ENCODE measurements around the gene BTBD2. TPM values are rescaled to one million over a fixed set of nuclear protein-coding genes. Genes with fewer than 3 reads are reported as not detected.

Gene BTBD2
- total RNA-seq, 1 experiment from 2014 or later, result 110 TPM

DNA sequence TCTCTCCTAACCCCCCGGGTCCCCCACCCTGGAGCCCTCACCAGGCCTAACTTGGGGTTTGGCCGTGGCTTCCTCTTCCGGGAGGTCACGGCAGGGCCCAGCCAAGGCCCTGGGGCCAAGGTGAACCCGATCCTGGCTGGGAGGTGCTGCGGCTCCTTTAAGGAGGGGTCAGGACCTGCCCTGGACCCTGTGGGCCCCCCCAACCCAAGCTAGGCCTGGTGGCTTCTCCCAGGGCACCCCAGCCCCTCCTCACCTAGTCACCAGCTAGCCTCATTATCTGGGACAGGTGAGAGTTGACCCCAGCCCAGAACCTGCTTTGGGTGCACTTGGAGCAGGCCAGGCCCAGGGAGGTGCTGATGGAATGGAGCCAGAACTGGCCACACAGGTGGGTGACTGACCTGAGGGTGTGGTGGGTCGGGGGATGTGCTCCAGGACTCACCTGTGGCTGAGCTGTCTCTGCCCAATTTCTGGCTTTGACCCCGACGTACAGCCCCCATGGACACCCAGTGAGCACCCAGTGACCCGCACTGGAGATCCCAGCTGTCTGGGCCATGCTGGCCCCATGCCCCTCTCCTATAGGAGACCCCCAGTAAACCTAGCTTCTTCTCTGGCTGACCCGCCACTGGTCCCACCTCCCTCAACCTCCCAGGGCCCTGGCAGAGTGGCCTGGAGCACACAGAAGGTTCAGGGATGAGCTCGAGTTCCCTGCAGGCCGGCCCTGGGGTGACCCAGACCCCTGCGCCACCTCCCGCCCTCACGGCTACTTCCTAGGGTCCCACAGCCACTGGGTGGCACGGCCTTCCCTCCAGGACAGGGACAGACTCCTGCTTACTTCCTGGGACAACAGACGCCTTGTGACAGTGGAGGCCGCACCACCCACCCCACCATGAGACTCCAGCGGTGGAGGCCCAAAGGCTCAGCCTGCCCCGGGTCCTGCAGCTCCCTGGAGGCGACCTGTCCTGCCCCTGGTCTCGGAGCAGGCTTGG is 42.3 kb upstream of the BTBD2 start:
- no peak overlapping the region for H3K27ac ChIP-seq (ENCODE audit: insufficient read length, low read depth, low read length)
- peak overlapping the region; percentile 27 for H3K18ac ChIP-seq (ENCODE audit: insufficient read length, low read depth, low read length)

More for the DNA sequence above, 42.3 kb upstream of the BTBD2 start:
- Histone ChIP-seq H3K27me3 (ENCODE audit: insufficient read depth, low read length) (no peaks in the 10 kb centered on the region), H4K91ac (ENCODE audit: insufficient read length, low read depth, low read length) (peak overlapping the region; percentile 33), H4K8ac (replicated peaks; ENCODE audit: insufficient read length, low read depth, low read length) (no peak overlapping the region), H3K4ac (ENCODE audit: low read depth, low read length) (peak overlapping the region; percentile 58; the same call in 1 of the 2 replicates), H2BK15ac (ENCODE audit: low read depth, low read length) (no peak overlapping the region), H3K23ac (ENCODE audit: insufficient read length, low read depth, low read length) (no peak overlapping the region), H2BK120ac (ENCODE audit: low read depth, low read length, poor library complexity, severe bottlenecking) (no peak overlapping the region), H3K79me2 (ENCODE audit: insufficient read depth, low read length) (no peaks in the 10 kb centered on the region), H3K79me1 (ENCODE audit: insufficient read depth, low read depth, low read length, poor library complexity, severe bottlenecking) (no peaks in the 10 kb centered on the region), H2BK20ac (ENCODE audit: low read depth, low read length, poor library complexity, severe bottlenecking) (no peak overlapping the region), H2BK5ac (ENCODE audit: insufficient read length, low read length) (no peak overlapping the region), H3K4me1 (ENCODE audit: insufficient read depth, low read length) (no peaks in the 10 kb centered on the region), H2BK12ac (ENCODE audit: insufficient read length, low read depth, low read length) (no peak overlapping the region), H2AK5ac (ENCODE audit: insufficient read length, low read length) (no peak overlapping the region), H3K23me2 (ENCODE audit: insufficient read length, low read depth, low read length, poor library complexity, severe bottlenecking) (peaks cover 10% of the 10 kb centered on the region), H3K56ac (ENCODE audit: insufficient read length, low read depth, low read length) (no peak overlapping the region), H3K9me3 (ENCODE audit: control insufficient read depth, low read depth, low read length) (no peaks in the 10 kb centered on the region), H3T11ph (ENCODE audit: low read length) (no peak overlapping the region), H3K4me2 (ENCODE audit: insufficient read depth, insufficient read length, low read length) (no peak overlapping the region), H3K14ac (ENCODE audit: insufficient read depth, low read length) (peak overlapping the region; percentile 17), H4K5ac (ENCODE audit: insufficient read length, low read depth, low read length) (no peak overlapping the region), H3K9ac (ENCODE audit: extremely low read depth, insufficient read length, low read length) (no peak overlapping the region), H4K20me1 (ENCODE audit: control insufficient read depth, insufficient read depth, insufficient read length) (no peaks in the 10 kb centered on the region), H2AFZ (ENCODE audit: low read length) (no peak overlapping the region)
- Mint-ChIP-seq H3K9me3 (no peaks in the 10 kb centered on the region; a peak in 1 of 5 replicates), H3K4me1 (peaks cover 25 to 43% of the 10 kb centered on the region in 2 experiments), H3K4me3 (no peak overlapping the region), H3K27me3 (ENCODE audit: low read depth) (no peaks in the 10 kb centered on the region), H3K27ac (peak overlapping the region in 1 of 3 experiments; percentile 34; a peak in 2 of 7 replicates), H3K36me3 (ENCODE audit: insufficient read depth in 1 of 3, low read depth in 3 of 3) (no peaks in the 10 kb centered on the region)
- DNase-seq, result no peak
- WGBS (ENCODE audit: extremely low coverage, insufficient read length, low lambda C conversion rate), result no CpG with 5 or more reads among the region's 23 CpGs
- TF ChIP-seq CTCF (conservative IDR thresholded peaks at IDR 0.05), result no peak
